Stimulated activated CD8-positive, alpha-beta memory T cell treated with anti-CD3 and anti-CD28 coated beads, Interleukin-2, amount 100 ng/mL, for 48 hours (primary cell): ENCODE results near the gene SIRT6.
"Not testable (repeated sequence)": the region's sequence is repeated elsewhere in the genome, so short reads cannot be mapped to it uniquely, and the experiment has no call there.

Source experiments
- DNase-seq, 2 donors: peaks; one replicate each; pipeline ENCODE4 v3.0.0-alpha.2; 2020; ENCODE audit warnings: low read depth in 2 of 2

SIRT6 gene

DNA sequence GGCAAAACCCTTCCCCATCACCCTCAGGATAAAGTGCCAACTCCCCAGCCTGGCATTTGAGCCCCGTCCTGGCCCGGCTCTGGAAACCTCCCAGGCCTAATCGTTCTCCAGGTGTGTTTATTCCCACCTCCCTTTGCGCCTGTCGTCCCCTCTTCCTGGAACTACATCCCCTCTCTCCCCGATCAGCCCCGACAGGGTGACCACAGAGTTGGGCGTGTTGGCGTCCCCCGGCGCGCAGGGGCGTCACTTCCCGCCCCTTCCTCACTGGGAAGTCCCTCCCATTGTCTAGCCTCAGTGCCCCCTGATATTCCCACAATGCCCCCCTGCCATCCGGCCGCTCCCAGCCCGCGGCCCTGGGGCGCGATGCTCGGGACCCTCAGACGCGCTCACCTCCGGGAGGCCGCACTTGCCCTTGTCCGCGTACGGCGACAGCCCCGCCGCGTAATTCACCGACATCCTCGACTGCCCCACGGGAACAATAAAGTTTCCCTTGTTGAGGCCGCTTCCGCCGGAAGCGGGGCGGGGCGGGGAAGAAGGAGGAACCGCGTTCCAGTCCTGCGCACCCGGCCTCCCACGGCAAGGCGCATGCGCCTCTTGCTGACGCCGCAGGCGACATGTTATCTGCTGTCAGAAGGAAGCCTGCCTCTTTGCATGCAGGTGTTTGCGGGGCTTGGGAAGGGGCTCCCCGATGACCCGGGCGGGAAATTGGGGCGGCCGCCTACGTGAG is at the start of gene SIRT6, which contains the start of gene ANKRD24:
Gene SIRT6, minus strand, starts transcription at position 480 of the 727 bp plus-strand sequence. Its CDS starts 24 bp downstream, at position 456.
Gene ANKRD24, plus strand, starts transcription at position 606 of the 727 bp plus-strand sequence. CDS start 3,737 bp downstream, outside the sequence.
- DNase-seq = peak; percentile 95 to 97

- DNase-seq = not testable (repeated sequence)
These were observed 49.8 kb upstream of the SIRT6 start for GRCh38 chr19:4232139-4232538.

GRCh38 chr19:4231521-4231920 is 49.2 kb upstream of the SIRT6 start:
- DNase-seq = not testable (repeated sequence)

DNA sequence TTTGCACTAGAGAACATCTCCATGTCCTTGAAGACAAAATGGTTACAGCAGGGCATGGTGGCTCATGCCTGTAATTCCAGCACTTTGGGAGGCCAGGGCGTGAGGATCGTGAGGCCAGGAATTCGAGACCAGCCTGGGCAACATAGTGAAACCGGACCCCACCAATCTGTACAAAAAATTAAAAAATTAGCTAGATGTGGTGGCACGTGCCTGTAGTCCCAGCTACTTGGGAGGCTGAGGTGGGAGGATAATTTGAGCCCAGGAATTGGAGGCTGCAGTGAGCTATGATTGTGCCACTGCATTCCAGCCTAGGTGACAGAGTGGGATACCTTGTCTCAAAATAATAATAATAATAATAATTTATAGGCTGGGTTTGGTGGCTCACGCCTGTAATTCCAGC is 47.9 kb upstream of the SIRT6 start:
- DNase-seq = not testable (repeated sequence)

DNA sequence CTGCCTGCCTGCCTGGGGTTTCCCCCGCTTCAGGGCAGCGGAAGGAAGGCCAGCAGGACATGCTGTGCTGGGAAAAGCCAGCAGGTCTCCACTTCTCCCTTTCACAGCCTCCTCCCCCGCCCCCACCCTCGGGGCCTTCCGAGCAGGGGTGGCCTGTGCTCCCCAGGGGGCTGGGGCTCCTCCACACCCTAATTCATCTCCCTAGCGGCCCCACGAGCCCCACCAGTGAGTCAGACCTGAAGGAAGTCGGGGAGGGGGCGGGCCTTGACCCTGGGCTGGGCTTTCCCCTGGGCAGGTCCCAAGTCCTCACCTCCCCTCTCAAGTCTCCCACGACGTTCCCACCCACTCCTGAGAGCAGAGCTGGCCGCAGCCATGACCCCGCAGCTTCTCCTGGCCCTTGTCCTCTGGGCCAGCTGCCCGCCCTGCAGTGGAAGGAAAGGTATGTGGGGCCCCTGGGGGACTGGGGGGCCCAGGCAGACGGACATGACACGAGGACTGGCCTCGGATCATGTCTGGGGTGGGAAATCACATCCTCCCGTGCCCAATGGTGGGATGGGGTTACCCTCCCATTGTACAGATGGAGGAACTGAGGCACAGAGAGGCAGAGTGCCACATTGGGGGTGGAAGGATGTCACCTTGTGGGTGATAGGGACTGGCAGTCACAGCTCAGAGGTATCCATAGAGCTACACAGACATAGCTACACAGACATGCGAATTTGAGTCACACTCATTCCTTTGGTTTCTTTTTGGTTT is 47.0 kb upstream of the SIRT6 start, which contains the start of gene EBI3:
Gene EBI3, plus strand, starts transcription at position 345 of the 753 bp plus-strand sequence. Its CDS starts 28 bp downstream, at position 373.
- DNase-seq = peak; percentile 49 to 71

DNA sequence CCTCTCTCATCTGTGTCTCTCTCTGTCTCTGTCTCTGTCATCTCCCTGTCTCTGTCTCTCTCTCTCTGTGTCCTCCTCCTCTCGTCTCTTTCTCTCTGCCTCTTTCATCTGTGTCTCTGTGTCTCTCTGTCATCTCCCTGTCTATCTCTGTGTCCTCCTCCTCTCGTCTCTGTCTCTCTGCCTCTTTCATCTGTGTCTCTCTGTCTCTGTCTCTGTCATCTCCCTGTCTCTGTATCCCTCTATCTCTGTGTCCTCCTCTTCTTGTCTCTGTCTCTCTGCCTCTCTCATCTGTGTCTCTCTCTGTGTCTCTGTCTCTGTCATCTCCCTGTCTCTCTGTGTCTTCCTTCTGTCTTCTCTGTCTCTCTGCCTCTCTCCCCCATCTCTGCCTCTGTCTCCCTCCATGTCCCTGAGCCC is 46.4 kb upstream of the SIRT6 start:
- no peak for DNase-seq

- DNase-seq = no peak
These were observed 45.4 kb upstream of the SIRT6 start for GRCh38 chr19:4227771-4228170.

- DNase-seq = no peak
These were observed 43.5 kb upstream of the SIRT6 start for GRCh38 chr19:4225885-4226284.

DNA sequence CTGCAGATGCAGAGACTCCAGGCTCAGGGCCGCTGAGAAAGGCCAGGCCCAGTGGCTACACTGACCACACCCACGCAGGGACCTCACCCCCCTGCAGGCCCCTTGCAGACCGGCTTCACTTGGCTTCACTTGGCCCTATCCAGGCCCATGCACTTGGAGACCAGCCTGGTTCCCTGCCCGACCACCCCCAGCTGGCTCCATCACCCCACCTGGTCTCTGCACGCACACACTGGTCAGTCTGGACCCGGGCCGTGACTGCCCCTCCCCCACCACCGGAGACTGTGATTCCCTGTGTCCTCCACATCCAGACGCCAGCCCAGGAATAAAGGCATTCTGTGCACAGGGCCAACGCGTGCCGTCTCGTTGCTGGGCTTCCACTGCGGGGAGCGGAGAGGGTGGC is 42.1 kb upstream of the SIRT6 start:
- no peak for DNase-seq

GRCh38 chr19:4220188-4220587 is 37.8 kb upstream of the SIRT6 start:
- DNase-seq = no peak

DNA sequence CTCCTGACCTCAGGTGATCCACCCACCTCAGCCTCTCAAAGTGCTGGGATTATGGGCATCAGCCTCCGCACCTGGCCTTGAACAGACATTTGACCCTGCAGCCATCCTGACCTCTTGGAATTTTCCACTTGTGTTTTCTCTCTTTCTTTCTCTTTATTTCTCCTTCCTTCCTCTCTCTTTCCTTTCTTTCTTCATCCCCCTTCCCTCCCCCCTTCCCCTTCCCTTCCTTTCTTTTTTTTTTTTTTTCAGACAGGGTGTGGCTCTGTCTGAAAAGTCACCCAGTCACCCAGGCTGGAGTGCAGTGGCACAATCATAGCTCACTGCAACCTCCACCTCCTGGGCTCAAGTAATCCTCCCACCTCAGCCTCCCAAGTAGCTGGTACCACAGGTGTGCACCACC is 36.2 kb upstream of the SIRT6 start:
- DNase-seq = not testable (repeated sequence)

DNA sequence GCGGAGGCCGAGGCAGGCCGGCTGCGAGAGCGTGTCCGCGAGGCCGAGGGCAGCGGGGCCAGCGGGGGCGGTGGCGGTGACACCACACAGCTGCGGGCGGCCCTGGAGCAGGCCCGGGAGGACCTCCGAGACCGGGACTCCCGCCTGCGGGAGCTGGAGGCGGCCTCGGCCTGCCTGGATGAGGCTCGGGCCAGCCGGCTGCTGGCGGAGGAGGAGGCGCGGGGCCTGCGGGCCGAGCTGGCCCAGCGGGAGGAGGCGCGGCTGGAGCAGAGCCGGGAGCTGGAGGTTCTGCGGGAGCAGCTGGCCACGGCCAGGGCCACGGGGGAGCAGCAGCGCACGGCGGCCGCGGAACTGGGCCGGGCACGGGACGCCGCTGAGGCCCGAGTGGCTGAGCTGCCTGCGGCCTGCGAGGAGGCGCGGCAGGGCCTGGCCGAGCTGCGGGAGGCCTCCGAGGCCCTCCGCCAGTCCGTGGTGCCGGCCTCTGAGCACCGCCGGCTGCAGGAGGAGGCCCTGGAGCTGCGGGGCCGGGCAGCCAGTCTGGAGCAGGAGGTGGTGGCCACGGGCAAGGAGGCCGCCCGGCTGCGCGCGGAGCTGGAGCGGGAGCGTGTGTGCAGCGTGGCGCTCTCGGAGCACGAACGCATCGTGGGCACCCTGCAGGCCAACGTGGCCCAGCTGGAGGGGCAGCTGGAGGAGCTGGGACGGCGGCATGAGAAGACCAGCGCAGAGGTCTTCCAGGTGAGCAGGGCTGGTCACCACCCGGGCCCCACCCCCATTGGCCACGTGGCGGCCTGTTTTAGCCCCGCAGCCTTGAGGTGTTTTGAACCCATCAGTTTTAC is 35.3 kb upstream of the SIRT6 start:
- no peak for DNase-seq

GRCh38 chr19:4216846-4217245 is 34.5 kb upstream of the SIRT6 start:
- no peak for DNase-seq

DNA sequence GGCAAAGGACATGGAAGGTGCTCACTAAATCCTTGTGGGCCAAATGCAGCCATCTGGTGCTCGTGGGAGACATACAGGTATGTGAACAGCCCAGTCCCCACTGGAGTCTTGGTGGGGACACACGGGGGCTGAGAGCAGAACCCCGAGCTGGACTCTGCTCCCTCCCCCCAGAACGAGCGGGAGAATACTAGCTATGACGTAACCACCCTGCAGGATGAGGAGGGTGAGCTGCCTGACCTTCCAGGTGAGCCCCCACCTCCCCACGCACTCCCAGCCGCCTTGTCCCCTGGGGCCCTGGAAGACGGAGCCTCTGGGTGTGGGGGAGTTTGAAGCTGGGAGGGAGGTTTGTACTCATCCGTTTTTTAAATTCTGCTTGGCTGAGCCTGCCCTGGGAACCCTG is 33.4 kb upstream of the SIRT6 start:
- no peak for DNase-seq

DNA sequence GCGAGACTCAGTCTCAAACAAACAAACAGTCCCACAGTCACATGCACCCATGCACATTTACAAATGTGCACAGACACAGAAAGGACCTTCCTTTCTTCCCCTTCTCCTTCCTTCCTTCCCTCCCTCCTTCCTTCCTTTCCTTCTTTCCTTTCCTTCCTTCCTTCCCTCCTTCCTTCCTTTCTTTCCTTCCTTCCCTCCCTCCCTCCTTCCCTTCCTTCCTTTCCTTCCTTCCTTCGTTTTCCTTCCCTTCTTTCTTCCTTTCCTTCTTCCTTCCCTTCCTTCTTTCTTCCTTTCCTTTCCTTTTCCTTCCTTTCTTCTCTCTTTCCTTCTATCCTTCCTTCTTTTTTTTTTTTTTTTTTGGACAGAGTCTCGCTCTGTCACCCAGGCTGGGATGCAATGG is 30.8 kb upstream of the SIRT6 start:
- no peak for DNase-seq

- no peak for DNase-seq
These were observed 27.9 kb upstream of the SIRT6 start for GRCh38 chr19:4210166-4210731.

DNA sequence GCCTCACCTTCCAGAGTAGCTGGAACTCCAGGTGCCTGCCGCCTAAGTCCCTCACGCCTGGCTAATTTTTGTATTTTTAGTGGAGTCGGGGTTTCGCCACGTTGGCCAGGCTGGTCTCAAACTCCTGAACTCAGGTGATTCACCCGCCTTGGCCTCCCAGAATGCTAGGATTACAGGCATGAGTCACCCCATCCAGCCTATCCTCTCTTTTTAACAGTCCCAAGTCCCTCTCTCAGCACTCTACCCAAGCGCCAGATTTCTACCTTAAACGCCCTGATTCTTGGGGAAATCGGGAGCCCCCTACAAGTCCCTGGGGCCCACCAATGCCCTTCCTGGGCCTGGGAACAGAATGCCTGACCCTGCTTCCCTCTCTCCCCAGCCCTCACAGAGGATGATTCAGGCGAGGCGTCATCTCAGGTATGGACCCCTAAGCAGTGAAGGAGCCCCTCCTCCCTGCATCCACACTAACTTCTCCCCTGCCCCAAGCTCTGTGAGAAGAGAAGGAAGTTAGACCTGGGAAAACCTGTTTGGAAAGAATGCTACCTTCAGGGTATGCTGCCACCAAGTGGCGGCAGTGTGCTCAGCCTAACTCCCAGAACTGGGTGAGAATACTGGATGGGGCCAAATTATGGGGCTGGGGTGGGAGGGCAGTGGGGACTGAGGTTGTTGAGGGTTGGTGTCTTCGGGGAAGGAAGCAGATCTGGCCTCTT is 26.2 kb upstream of the SIRT6 start:
- no peak for DNase-seq

GRCh38 chr19:4206818-4207484 is 24.6 kb upstream of the SIRT6 start:
- no peak for DNase-seq

DNA sequence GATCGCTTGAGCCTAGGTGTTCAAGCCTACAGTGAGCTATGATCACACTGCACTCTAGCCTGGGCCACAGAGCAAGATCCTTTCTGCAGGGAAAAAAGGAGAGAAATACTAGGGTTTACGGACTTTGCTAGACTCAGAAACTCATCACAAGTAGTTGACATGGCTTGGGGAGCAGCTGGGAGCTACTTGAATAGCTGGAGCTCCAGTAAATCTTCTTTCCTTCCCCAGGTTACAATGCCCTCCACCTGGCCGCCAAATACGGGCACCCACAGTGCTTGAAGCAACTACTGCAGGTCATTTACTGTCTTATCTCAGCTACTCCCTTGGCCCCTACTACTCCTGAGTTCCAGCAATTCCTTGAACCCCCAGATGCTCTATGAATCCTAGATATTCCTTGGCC is 19.4 kb upstream of the SIRT6 start:
- DNase-seq = no peak

DNA sequence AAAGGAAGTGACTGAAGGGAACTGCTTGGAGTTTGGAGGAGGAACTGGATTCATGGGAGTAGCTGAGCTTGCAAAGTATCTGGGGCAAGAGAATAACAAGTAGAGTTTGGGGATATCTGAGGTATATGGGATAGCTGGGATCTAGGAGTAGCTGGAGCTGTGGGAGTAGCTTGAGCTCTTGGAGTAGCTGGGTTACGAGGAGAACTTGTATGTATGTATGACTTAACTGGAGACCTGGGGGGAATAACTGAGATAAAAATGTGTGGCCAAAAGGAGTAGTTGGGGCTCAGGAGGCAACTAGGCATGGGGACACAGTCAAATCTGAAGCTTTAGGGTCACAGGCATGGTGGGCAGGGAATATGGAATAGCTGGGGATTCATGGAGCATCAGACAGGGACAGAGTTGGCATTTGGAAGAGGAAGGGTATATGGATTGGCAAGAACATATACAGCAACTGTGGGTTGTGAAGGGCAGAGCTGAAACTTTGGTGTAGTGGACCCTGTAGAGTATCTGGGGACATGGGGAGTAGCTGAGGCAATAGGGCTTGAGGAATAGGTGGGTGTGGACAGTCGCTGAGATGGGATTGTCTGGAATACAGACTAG is 18.7 kb upstream of the SIRT6 start:
- DNase-seq = no peak
